Loucy (cell line): ENCODE measurements around the gene MRGPRX2.

Experiments
- H2AFZ ChIP-seq: fragments of 200-600 bp; sonication (generic); 2 replicates; pipeline ENCODE4 v1.6.0; 2016; ENCODE audit warnings: antibody characterized with exemption, mild to moderate bottlenecking, low read length, moderate library complexity
- H3F3A ChIP-seq: fragments of 200-600 bp; 2 replicates; pipeline ENCODE4 v1.6.0; 2016; ENCODE audit warnings: antibody characterized with exemption, low read depth, mild to moderate bottlenecking
- H3K27me3 ChIP-seq: fragments of 200-600 bp; sonication (generic); 2 replicates; pipeline ENCODE4 v1.6.1; 2014; ENCODE audit warnings: low read length, mild to moderate bottlenecking; ENCODE audit not compliant: insufficient read depth, poor library complexity, severe bottlenecking
- H3K36me3 ChIP-seq: fragments of 200-600 bp; sonication (generic); 2 replicates; pipeline ENCODE4 v1.6.1; 2016; ENCODE audit warnings: low read length; ENCODE audit not compliant: insufficient read depth
- H3K4me1 ChIP-seq: fragments of 200-600 bp; sonication (generic); 2 replicates; pipeline ENCODE4 v1.5.1; 2014; ENCODE audit warnings: low read length, mild to moderate bottlenecking; ENCODE audit not compliant: insufficient read depth, poor library complexity, severe bottlenecking
- H3K4me2 ChIP-seq: fragments of 200-600 bp; sonication (generic); 2 replicates; pipeline ENCODE4 v1.6.0; 2014; ENCODE audit warnings: antibody characterized with exemption, low read length, low read depth, mild to moderate bottlenecking; ENCODE audit not compliant: poor library complexity, severe bottlenecking
- H3K4me3 ChIP-seq: fragments of 200-600 bp; sonication (generic); 2 replicates; pipeline ENCODE4 v1.5.1; 2014; ENCODE audit warnings: low read length, mild to moderate bottlenecking, mixed read lengths; ENCODE audit not compliant: poor library complexity, severe bottlenecking
- H3K79me2 ChIP-seq: fragments of 200-600 bp; sonication (generic); 2 replicates; pipeline ENCODE4 v1.6.1; 2014; ENCODE audit warnings: low read length; ENCODE audit not compliant: insufficient read depth
- H3K9ac ChIP-seq: fragments of 200-600 bp; sonication (generic); 2 replicates; pipeline ENCODE4 v1.6.0; 2014; ENCODE audit warnings: mild to moderate bottlenecking, low read depth, low read length, moderate library complexity; ENCODE audit not compliant: poor library complexity, severe bottlenecking
- H3K9me2 ChIP-seq: fragments of 200-600 bp; sonication (generic); replicated peaks from 2 replicates; pipeline ENCODE4 v1.6.1; 2016; ENCODE audit warnings: low read depth, low read length, mixed read lengths
- H3K9me3 ChIP-seq: fragments of 200-600 bp; sonication (generic); 2 replicates; pipeline ENCODE4 v1.6.1; 2014; ENCODE audit warnings: mild to moderate bottlenecking, antibody characterized with exemption, low read length, low read depth; ENCODE audit not compliant: insufficient read depth
- H4K20me1 ChIP-seq: fragments of 200-600 bp; sonication (generic); 2 replicates; pipeline ENCODE4 v1.6.0; 2014; ENCODE audit warnings: antibody characterized with exemption, low read length, mild to moderate bottlenecking; ENCODE audit not compliant: insufficient read depth, poor library complexity, severe bottlenecking
- EZH2phosphoT487 ChIP-seq: fragments of 200-600 bp; IDR thresholded peaks from 2 replicates; pipeline ENCODE4 v1.6.1; 2018; ENCODE audit warnings: antibody characterized with exemption, mild to moderate bottlenecking, moderate library complexity, borderline replicate concordance
- TF ChIP-seq, protein P1 (sequence below): fragments of 200-600 bp; sonication (generic); conservative IDR thresholded peaks from 2 replicates; pipeline ENCODE4 v1.5.1; 2014; ENCODE audit warnings: mild to moderate bottlenecking, antibody characterized with exemption, low read length

Gene MRGPRX2

GRCh38 chr11:19050281-19050680 lies 10.2 kb downstream of the MRGPRX2 start:
- H3K4me2 ChIP-seq: no peak overlapping the region
- TF ChIP-seq, protein P1, sequence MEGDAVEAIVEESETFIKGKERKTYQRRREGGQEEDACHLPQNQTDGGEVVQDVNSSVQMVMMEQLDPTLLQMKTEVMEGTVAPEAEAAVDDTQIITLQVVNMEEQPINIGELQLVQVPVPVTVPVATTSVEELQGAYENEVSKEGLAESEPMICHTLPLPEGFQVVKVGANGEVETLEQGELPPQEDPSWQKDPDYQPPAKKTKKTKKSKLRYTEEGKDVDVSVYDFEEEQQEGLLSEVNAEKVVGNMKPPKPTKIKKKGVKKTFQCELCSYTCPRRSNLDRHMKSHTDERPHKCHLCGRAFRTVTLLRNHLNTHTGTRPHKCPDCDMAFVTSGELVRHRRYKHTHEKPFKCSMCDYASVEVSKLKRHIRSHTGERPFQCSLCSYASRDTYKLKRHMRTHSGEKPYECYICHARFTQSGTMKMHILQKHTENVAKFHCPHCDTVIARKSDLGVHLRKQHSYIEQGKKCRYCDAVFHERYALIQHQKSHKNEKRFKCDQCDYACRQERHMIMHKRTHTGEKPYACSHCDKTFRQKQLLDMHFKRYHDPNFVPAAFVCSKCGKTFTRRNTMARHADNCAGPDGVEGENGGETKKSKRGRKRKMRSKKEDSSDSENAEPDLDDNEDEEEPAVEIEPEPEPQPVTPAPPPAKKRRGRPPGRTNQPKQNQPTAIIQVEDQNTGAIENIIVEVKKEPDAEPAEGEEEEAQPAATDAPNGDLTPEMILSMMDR: no peak
- TF ChIP-seq EZH2phosphoT487: no peak
- no peaks in the 10 kb centered on the region for H3K36me3 ChIP-seq
- no peaks in the 10 kb centered on the region for H3F3A ChIP-seq
- H2AFZ ChIP-seq: no peak overlapping the region
- no peaks in the 10 kb centered on the region for H4K20me1 ChIP-seq
- H3K79me2 ChIP-seq: no peaks in the 10 kb centered on the region
- H3K9me3 ChIP-seq: no peaks in the 10 kb centered on the region
- H3K9ac ChIP-seq: no peak overlapping the region
- H3K9me2 ChIP-seq: no peaks in the 10 kb centered on the region
- H3K4me3 ChIP-seq: no peak overlapping the region
- H3K27me3 ChIP-seq: no peaks in the 10 kb centered on the region
- H3K4me1 ChIP-seq: no peaks in the 10 kb centered on the region

DNA sequence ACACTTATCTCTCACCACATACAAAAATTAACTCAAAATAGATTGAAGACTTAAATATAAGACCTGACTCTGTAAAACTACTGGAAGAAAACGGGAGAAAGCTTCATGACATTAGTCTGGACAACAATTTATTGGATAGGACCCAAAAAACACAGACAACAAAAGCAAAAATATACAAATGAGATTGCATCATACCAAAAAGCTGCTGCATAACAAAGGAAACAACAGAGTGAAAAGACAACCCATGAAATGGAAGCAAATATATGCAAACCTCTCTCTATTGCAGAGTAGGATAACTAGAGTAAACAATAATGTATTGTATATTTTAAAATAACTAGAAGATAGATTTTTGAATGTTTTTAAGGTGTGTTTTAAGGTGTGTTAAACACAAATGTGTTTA lies 11.2 kb downstream of the MRGPRX2 start:
- Histone ChIP-seq H4K20me1 (no peaks in the 10 kb centered on the region), H3K4me1 (no peaks in the 10 kb centered on the region), H2AFZ (no peak overlapping the region), H3K4me3 (no peak overlapping the region), H3K27me3 (no peaks in the 10 kb centered on the region), H3F3A (no peaks in the 10 kb centered on the region), H3K9me2 (no peaks in the 10 kb centered on the region), H3K4me2 (no peak overlapping the region), H3K9me3 (no peaks in the 10 kb centered on the region), H3K36me3 (no peaks in the 10 kb centered on the region), H3K79me2 (no peaks in the 10 kb centered on the region), H3K9ac (no peak overlapping the region)
- no peak for TF ChIP-seq EZH2phosphoT487
- TF ChIP-seq, protein P1: no peak

GRCh38 chr11:19040051-19040450 lies 20.5 kb downstream of the MRGPRX2 start:
- H3K9me3 ChIP-seq: no peaks in the 10 kb centered on the region

More at GRCh38 chr11:19040051-19040450, 20.5 kb downstream of the MRGPRX2 start:
- no peak for TF ChIP-seq EZH2phosphoT487
- TF ChIP-seq, protein P1: no peak
- Histone ChIP-seq H3K4me1 (no peaks in the 10 kb centered on the region), H3K4me3 (no peak overlapping the region), H4K20me1 (no peaks in the 10 kb centered on the region), H3K36me3 (no peaks in the 10 kb centered on the region), H3K9me2 (no peaks in the 10 kb centered on the region), H3K79me2 (no peaks in the 10 kb centered on the region), H3K4me2 (no peak overlapping the region), H3K27me3 (no peaks in the 10 kb centered on the region), H3F3A (no peaks in the 10 kb centered on the region), H2AFZ (no peak overlapping the region), H3K9ac (no peak overlapping the region)
